ENCODE results near the gene BTBD9. TPM values are rescaled to one million over a fixed set of nuclear protein-coding genes. Genes with fewer than 3 reads are reported as not detected.

BTBD9 gene
- total and polyA plus RNA-seq, 2 experiments from 2014 or later, result 10.0 to 13.7 TPM

- H2AFZ ChIP-seq, result no peak overlapping the region
- H4K20me1 ChIP-seq (ENCODE audit: insufficient read depth), result peaks cover 21% of the 10 kb centered on the region; the same call in 1 of the 2 replicates
- no peaks in the 10 kb centered on the region for H3K27me3 ChIP-seq (replicated peaks; ENCODE audit: insufficient read depth)
- H3K4me2 ChIP-seq (ENCODE audit: unreplicated experiment), result no peak overlapping the region
- H3K9ac ChIP-seq, result no peak overlapping the region
- H3K36me3 ChIP-seq (ENCODE audit: low read depth), result no peaks in the 10 kb centered on the region
- peaks cover 9% of the 10 kb centered on the region; the same call in 1 of the 2 replicates for H3K4me1 ChIP-seq (ENCODE audit: insufficient read depth)
- H3K27ac ChIP-seq, result no peak overlapping the region
- no peak overlapping the region for H3K4me3 ChIP-seq
- peaks cover 82% of the 10 kb centered on the region for H3K79me2 ChIP-seq (ENCODE audit: insufficient read depth)
- TF ChIP-seq EZH2 (IDR thresholded peaks at IDR 0.05; ENCODE audit: insufficient read depth, poor library complexity, severe bottlenecking) (no peak), EZH2phosphoT487 (IDR thresholded peaks at IDR 0.05; ENCODE audit: insufficient read depth, low read depth) (no peak)
- no peaks in the 10 kb centered on the region for H3F3A ChIP-seq (ENCODE audit: insufficient read depth)
- DNase-seq, result no peak
- no peaks in the 10 kb centered on the region for H3K9me2 ChIP-seq (ENCODE audit: insufficient read depth)
- 57 to 65% methylated on average over 1 of the region's 1 CpG for WGBS, 2 experiments (ENCODE audit: low coverage in 1 of 2, low lambda C conversion rate in 2 of 2, missing lambda C conversion rate in 2 of 2)
- H3K9me3 ChIP-seq (ENCODE audit: low read depth), result no peaks in the 10 kb centered on the region
- in situ Hi-C loops (cut with MboI), result no loop called here
These were observed 493.0 kb downstream of the BTBD9 start for GRCh38 chr6:38146734-38147027.

GRCh38 chr6:38146021-38146733 is 493.6 kb downstream of the BTBD9 start:
- in situ Hi-C loops (cut with MboI), result no loop called here

GRCh38 chr6:38144365-38144945 is 495.3 kb downstream of the BTBD9 start:
- no peak overlapping the region for H3K4me2 ChIP-seq (ENCODE audit: unreplicated experiment)
- TF ChIP-seq EZH2 (IDR thresholded peaks at IDR 0.05; ENCODE audit: insufficient read depth, poor library complexity, severe bottlenecking) (no peak), EZH2phosphoT487 (IDR thresholded peaks at IDR 0.05; ENCODE audit: insufficient read depth, low read depth) (no peak)
- H3K9me2 ChIP-seq (ENCODE audit: insufficient read depth), result no peaks in the 10 kb centered on the region
- H3K27ac ChIP-seq, result no peak overlapping the region
- no peak for DNase-seq
- no peaks in the 10 kb centered on the region for H3K27me3 ChIP-seq (replicated peaks; ENCODE audit: insufficient read depth)
- H3K9me3 ChIP-seq (ENCODE audit: low read depth), result no peaks in the 10 kb centered on the region
- H4K20me1 ChIP-seq (ENCODE audit: insufficient read depth), result peaks cover 26% of the 10 kb centered on the region; the same call in 1 of the 2 replicates
- H3F3A ChIP-seq (ENCODE audit: insufficient read depth), result no peaks in the 10 kb centered on the region
- H3K4me3 ChIP-seq, result no peak overlapping the region
- 89 to 94% methylated on average over 5 of the region's 5 CpGs for WGBS, 2 experiments (ENCODE audit: low coverage in 1 of 2, low lambda C conversion rate in 2 of 2, missing lambda C conversion rate in 2 of 2)
- H3K9ac ChIP-seq, result no peak overlapping the region
- in situ Hi-C loops (cut with MboI), result no loop called here
- H3K36me3 ChIP-seq (ENCODE audit: low read depth), result no peaks in the 10 kb centered on the region
- H2AFZ ChIP-seq, result no peak overlapping the region
- H3K4me1 ChIP-seq (ENCODE audit: insufficient read depth), result peaks cover 9% of the 10 kb centered on the region; the same call in 1 of the 2 replicates
- peaks cover 73% of the 10 kb centered on the region for H3K79me2 ChIP-seq (ENCODE audit: insufficient read depth)

More at GRCh38 chr6:38146021-38146733, 493.6 kb downstream of the BTBD9 start:
- H3K4me1 ChIP-seq (ENCODE audit: insufficient read depth), result peaks cover 9% of the 10 kb centered on the region; the same call in 1 of the 2 replicates
- H3F3A ChIP-seq (ENCODE audit: insufficient read depth), result no peaks in the 10 kb centered on the region
- H3K27ac ChIP-seq, result no peak overlapping the region
- H3K27me3 ChIP-seq (replicated peaks; ENCODE audit: insufficient read depth), result no peaks in the 10 kb centered on the region
- no peaks in the 10 kb centered on the region for H3K9me3 ChIP-seq (ENCODE audit: low read depth)
- H3K36me3 ChIP-seq (ENCODE audit: low read depth), result no peaks in the 10 kb centered on the region
- peak; percentile 37 for DNase-seq
- H3K79me2 ChIP-seq (ENCODE audit: insufficient read depth), result peaks cover 82% of the 10 kb centered on the region
- peaks cover 23% of the 10 kb centered on the region; the same call in 1 of the 2 replicates for H4K20me1 ChIP-seq (ENCODE audit: insufficient read depth)
- no peak overlapping the region for H3K9ac ChIP-seq
- no peak overlapping the region for H2AFZ ChIP-seq
- no peak overlapping the region for H3K4me3 ChIP-seq
- 83 to 86% methylated on average over 8 of the region's 8 CpGs for WGBS, 2 experiments (ENCODE audit: low coverage in 1 of 2, low lambda C conversion rate in 2 of 2, missing lambda C conversion rate in 2 of 2)
- H3K4me2 ChIP-seq (ENCODE audit: unreplicated experiment), result no peak overlapping the region
- TF ChIP-seq EZH2 (IDR thresholded peaks at IDR 0.05; ENCODE audit: insufficient read depth, poor library complexity, severe bottlenecking) (no peak), EZH2phosphoT487 (IDR thresholded peaks at IDR 0.05; ENCODE audit: insufficient read depth, low read depth) (no peak)
- H3K9me2 ChIP-seq (ENCODE audit: insufficient read depth), result no peaks in the 10 kb centered on the region

- H3K36me3 ChIP-seq (ENCODE audit: low read depth), result 0 out of 2 replicates have a peak, but pooled peaks cover 7% of the 10 kb centered on the region
- no peak for TF ChIP-seq EZH2phosphoT487 (IDR thresholded peaks at IDR 0.05; ENCODE audit: insufficient read depth, low read depth)
- TF ChIP-seq EZH2 (IDR thresholded peaks at IDR 0.05; ENCODE audit: insufficient read depth, poor library complexity, severe bottlenecking), result no peak
- no peak overlapping the region for H3K4me3 ChIP-seq
- H3K4me1 ChIP-seq (ENCODE audit: insufficient read depth), result peaks cover 9% of the 10 kb centered on the region; the same call in 1 of the 2 replicates
- no peak overlapping the region for H3K4me2 ChIP-seq (ENCODE audit: unreplicated experiment)
- in situ Hi-C loops (cut with MboI), result no loop called here
- no peaks in the 10 kb centered on the region for H3K9me2 ChIP-seq (ENCODE audit: insufficient read depth)
- no peak overlapping the region for H3K9ac ChIP-seq
- no peak for DNase-seq
- H4K20me1 ChIP-seq (ENCODE audit: insufficient read depth), result peaks cover 30% of the 10 kb centered on the region; the same call in 1 of the 2 replicates
- H3K27ac ChIP-seq, result no peak overlapping the region
- peaks cover 74% of the 10 kb centered on the region for H3K79me2 ChIP-seq (ENCODE audit: insufficient read depth)
- H3K27me3 ChIP-seq (replicated peaks; ENCODE audit: insufficient read depth), result no peaks in the 10 kb centered on the region
- 63 to 68% methylated on average over 8 of the region's 8 CpGs for WGBS, 2 experiments (ENCODE audit: low coverage in 1 of 2, low lambda C conversion rate in 2 of 2, missing lambda C conversion rate in 2 of 2)
- H3F3A ChIP-seq (ENCODE audit: insufficient read depth), result 0 out of 2 replicates have a peak, but pooled peaks cover 4% of the 10 kb centered on the region
- no peak overlapping the region for H2AFZ ChIP-seq
- H3K9me3 ChIP-seq (ENCODE audit: low read depth), result no peaks in the 10 kb centered on the region
These were observed 496.3 kb downstream of the BTBD9 start for GRCh38 chr6:38143191-38144150.

All from GM23248 (cell line).